Fibroblast of skin of abdomen (primary cell): ENCODE data around the gene NEGR1.

Source experiments
- DNase-seq: peaks from one replicate; pipeline ENCODE4 v3.0.0-alpha.2; 2013

NEGR1 gene

GRCh38 chr1:72230746-72231145 is 51.6 kb downstream of the NEGR1 start:
- DNase-seq, result peak; percentile 46

- peak; percentile 20 for DNase-seq
These were observed 52.4 kb downstream of the NEGR1 start for GRCh38 chr1:72229893-72230292.

DNA sequence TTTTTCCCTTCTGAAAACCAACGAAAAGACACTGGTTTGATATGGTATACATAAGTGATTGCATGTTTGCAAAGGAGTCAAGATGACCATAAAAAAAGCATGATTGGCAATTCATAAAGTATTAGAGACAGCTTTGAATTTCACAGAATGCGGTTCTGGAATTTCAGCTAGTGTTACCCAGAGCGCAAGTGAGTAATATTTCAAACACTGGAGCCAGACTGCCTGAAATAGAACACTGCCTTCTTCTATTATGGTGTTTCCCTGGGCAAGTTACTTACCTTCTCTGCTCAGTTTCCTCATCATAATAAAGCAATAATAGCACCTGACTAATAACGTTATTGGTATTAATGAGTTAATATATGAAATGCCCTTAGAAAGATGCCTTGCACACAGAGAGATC is 54.7 kb downstream of the NEGR1 start:
- DNase-seq, result peak; percentile 1

DNA sequence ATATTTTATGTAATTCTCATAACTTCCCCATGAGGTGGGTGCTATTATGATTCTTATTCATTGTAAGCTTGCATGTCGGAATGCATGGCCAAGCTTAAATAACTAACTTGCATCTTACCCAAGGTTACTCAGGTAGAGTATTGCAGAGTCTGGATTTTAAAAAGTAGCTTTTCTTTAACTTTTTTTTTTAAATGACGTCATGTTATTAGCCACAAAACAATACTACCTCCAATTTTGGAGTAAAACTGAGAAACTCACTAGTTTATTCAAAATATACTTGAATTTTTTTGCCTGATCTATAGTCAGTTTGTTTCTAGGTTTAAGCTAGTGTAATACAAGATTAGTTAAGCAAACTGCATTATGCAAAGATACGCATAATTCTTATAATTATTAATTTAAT is 57.8 kb downstream of the NEGR1 start:
- no peak for DNase-seq

DNA sequence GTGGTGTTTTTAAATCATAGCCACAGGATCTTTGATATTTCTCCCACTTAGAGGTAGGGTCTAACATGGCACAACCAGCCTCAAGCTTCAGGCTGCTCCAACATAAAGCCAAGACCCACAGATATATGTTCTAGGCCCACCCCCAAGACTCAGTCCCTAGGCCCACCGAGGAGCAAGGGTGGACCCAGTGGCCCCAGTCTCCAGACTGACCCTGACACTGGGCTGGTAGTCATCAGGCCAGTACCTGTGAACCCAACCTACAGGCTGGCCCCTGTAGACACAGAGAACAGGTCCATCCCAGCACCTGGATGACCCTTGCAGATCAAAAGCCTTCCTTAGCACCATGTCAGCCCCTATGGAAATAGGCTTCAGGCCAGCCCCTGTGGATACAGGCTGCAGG is 60.5 kb downstream of the NEGR1 start:
- DNase-seq, result no peak

DNA sequence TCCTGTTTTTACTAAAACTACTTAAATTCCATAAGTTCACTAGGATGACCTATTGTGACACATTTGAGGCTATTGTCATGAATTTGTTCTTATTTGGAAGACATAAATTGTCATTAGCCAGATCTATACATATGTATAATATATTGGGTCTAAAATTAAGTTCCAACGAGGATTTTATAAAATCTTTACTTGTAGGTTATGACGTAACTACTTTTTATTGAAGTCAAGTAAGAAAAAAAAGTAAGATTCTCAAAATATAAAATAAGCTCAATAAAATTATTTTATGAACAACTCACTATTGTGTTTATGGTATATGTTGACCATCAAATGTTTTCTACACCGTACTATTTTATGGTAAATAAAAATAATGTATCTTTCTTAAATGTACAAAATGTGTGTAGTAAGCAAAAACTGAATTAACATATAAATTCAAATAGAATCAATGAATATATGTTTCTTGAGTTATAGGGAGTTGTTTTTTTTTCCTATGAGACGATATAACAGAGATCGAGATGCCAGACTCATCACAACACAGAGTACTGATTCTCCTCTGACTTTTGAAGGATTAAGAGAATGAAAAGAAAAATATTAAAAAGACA is 64.1 kb downstream of the NEGR1 start:
- DNase-seq, result no peak

GRCh38 chr1:72207059-72207458 is 75.3 kb downstream of the NEGR1 start:
- no peak for DNase-seq

DNA sequence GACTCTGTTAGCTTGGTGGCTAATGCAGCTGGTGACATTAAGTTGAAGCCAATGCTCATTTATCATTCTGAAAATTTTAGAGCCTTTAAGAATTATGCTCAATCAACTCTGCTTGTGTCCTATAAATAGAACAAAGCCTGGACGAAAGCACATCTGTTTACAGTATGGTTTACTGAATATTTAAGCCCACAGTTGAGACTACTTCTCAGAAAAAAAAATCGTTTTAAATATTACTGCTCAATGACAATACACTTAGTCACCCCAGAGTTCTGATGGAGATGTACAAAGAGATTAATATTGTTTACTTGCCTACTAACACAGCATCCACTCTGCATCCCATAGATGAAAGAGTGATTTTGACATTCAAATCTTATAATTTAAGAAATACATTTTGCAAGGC is 79.6 kb downstream of the NEGR1 start:
- DNase-seq, result peak; percentile 9

GRCh38 chr1:72197786-72198185 is 84.6 kb downstream of the NEGR1 start:
- DNase-seq, result peak; percentile 12

GRCh38 chr1:72186733-72187307 is 95.5 kb downstream of the NEGR1 start:
- DNase-seq, result peak; percentile 33

GRCh38 chr1:72184099-72184701 is 98.1 kb downstream of the NEGR1 start:
- DNase-seq, result no peak

GRCh38 chr1:72182859-72183258 is 99.5 kb downstream of the NEGR1 start:
- no peak for DNase-seq

GRCh38 chr1:72178266-72178665 is 104.1 kb downstream of the NEGR1 start:
- DNase-seq, result peak; percentile 17

DNA sequence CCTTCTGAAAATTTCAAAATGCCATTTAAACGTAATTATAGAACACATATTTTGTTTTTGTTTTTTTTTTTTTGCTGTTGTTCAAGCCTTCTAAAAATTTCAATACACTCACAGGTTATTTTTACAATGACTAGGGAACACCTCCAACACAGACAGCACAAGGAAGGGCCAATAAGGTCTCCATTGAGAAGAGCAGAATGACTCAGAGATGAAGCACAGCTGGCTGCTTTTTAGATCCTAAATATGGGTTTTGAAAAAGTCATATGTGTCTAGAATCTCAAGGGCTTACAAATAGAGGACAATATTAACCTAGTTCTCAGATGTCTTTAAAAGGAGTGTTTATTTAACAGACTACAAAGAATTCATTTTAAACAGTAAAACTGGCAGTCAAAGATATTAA is 104.6 kb downstream of the NEGR1 start:
- peak; percentile 14 for DNase-seq

- DNase-seq, result no peak
These were observed 112.1 kb downstream of the NEGR1 start for GRCh38 chr1:72170246-72170645.

- DNase-seq, result no peak
These were observed 115.9 kb downstream of the NEGR1 start for GRCh38 chr1:72166426-72166825.

DNA sequence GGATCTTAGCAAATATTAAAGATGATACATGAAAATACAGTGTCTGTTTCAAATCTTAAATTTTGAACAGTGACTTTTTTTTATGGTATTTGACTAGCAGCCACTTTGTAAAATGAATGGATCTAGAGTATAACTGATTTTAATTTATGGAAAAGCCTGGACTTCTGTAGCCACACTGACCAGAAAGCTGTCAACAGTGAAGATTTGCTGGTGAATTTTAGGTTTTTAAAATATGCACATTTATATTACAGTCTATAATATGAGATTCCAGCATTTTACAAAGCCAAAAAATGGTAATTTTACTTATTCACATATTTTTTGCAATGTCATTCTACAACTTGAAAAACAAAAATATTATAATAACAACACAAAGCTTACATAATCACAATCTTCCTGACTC is 131.8 kb downstream of the NEGR1 start:
- DNase-seq, result no peak

- DNase-seq, result no peak
These were observed 140.5 kb downstream of the NEGR1 start for GRCh38 chr1:72141875-72142274.

GRCh38 chr1:72140222-72140621 is 142.1 kb downstream of the NEGR1 start:
- no peak for DNase-seq

GRCh38 chr1:72137656-72138055 is 144.7 kb downstream of the NEGR1 start:
- DNase-seq, result no peak

DNA sequence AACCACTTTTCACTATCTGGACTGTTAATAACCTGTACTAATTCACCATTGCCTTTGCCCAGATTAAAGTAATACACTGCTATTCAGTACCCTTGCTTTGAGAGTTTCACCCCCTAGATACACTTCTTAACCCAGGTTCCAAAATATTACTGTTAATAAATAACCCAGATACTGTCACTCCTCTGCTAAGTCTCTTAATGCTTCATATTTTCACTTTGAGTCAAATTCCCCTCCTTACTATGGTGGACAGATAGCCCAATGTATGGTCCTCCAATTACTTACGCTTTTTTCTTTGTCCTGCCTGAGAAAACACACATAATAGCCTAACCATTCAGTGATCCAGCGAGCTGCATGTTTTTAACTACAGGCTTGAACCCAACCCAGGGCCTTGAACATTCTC is 152.5 kb downstream of the NEGR1 start:
- no peak for DNase-seq

GRCh38 chr1:72122099-72122880 is 160.0 kb downstream of the NEGR1 start:
- DNase-seq, result peak; percentile 4

- DNase-seq, result no peak
These were observed 162.8 kb downstream of the NEGR1 start for GRCh38 chr1:72119491-72119890.

GRCh38 chr1:72117621-72118020 is 164.7 kb downstream of the NEGR1 start:
- DNase-seq, result no peak
